SJSA1 (cell line): ENCODE data around the gene OR6A2. TPM values are rescaled to one million over a fixed set of nuclear protein-coding genes. Genes with fewer than 3 reads are reported as not detected.

Experiments
- DNase-seq, 2 experiments: peaks; one replicate each; pipeline ENCODE4 v3.0.0-alpha.2; 2015 to 2020; ENCODE audit warnings: low spot score in 2 of 2, low read depth in 1 of 2
- H3K27ac ChIP-seq: fragments of 250-450 bp; sonication (Bioruptor Pico); 2 replicates; pipeline ENCODE4 v1.5.1; 2020; ENCODE audit warnings: mild to moderate bottlenecking, moderate library complexity
- H3K27me3 ChIP-seq: fragments of 250-450 bp; sonication (Bioruptor Pico); replicated peaks from 2 replicates; pipeline ENCODE4 v1.5.1; 2020; ENCODE audit warnings: mild to moderate bottlenecking, moderate library complexity
- H3K36me3 ChIP-seq: fragments of 250-450 bp; sonication (Bioruptor Pico); 2 replicates; pipeline ENCODE4 v1.5.1; 2020; ENCODE audit warnings: mild to moderate bottlenecking
- H3K4me1 ChIP-seq: fragments of 250-450 bp; sonication (Bioruptor Pico); replicated peaks from 2 replicates; pipeline ENCODE4 v1.6.1; 2021; ENCODE audit warnings: mild to moderate bottlenecking
- H3K4me3 ChIP-seq: fragments of 250-450 bp; sonication (Bioruptor Pico); 2 replicates; pipeline ENCODE4 v1.5.1; 2020; ENCODE audit warnings: mild to moderate bottlenecking
- H3K9me3 ChIP-seq: fragments of 250-450 bp; sonication (Bioruptor Pico); replicated peaks from 2 replicates; pipeline ENCODE4 v1.5.1; 2020; ENCODE audit warnings: mild to moderate bottlenecking
- total RNA-seq: library from RNA; depleted of rRNA; stranded (reverse); fragments of >200 nt; shearing (Covaris generic); gene quantifications from 2 replicates; pipeline ENCODE4 v1.2.3, GENCODE V29; 2014; rRNA removed

The OR6A2 gene
- total RNA-seq, 1 experiment from 2014 or later, result not detected

GRCh38 chr11:6745465-6746015 is 53.9 kb downstream of the OR6A2 start:
- Histone ChIP-seq H3K4me1 (no peaks in the 10 kb centered on the region), H3K27ac (no peak overlapping the region), H3K27me3 (no peaks in the 10 kb centered on the region), H3K36me3 (no peaks in the 10 kb centered on the region), H3K4me3 (no peak overlapping the region), H3K9me3 (no peaks in the 10 kb centered on the region)
- no peak for DNase-seq

- H3K27me3 ChIP-seq, result no peaks in the 10 kb centered on the region
- no peak overlapping the region for H3K4me3 ChIP-seq
- DNase-seq, result no peak
Observed at GRCh38 chr11:6745018-6745417, 54.5 kb downstream of the OR6A2 start.

DNA sequence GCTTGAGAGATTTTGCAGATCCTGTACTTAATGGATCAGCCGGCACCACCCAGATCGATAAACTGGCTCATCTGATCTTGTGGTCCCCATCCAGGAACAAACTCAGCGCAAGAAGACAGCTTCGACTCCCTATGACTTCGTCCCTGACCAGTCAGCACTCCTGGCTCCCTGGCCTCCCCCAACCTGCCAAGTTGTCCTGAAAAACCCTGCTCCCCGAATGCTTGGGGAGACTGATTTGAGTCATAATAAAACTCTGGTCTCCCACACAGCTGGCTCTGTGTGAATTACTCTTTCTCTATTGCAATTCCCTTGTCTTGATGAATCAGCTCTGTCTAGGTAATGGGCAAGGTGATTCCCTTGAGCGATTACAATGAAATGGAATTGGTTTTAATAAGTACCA is 57.2 kb downstream of the OR6A2 start:
- Histone ChIP-seq H3K27me3 (no peaks in the 10 kb centered on the region), H3K27ac (no peak overlapping the region), H3K9me3 (no peaks in the 10 kb centered on the region), H3K4me3 (no peak overlapping the region), H3K4me1 (no peaks in the 10 kb centered on the region), H3K36me3 (no peaks in the 10 kb centered on the region)
- no peak for DNase-seq

More at GRCh38 chr11:6745018-6745417, 54.5 kb downstream of the OR6A2 start:
- Histone ChIP-seq H3K27ac (no peak overlapping the region), H3K9me3 (no peaks in the 10 kb centered on the region), H3K36me3 (no peaks in the 10 kb centered on the region), H3K4me1 (no peaks in the 10 kb centered on the region)

Other genes starting within 250 kb of the OR6A2 start
- 10.2 and 12.0 TPM in 2 replicates for gene RRP8, start 196.1 kb downstream of the OR6A2 start, total RNA-seq
- 160 and 180 TPM in 2 replicates for gene ILK, start 195.9 kb downstream of the OR6A2 start, total RNA-seq
- 25.2 and 35.2 TPM in 2 replicates for gene TAF10, start 187.5 kb downstream of the OR6A2 start, total RNA-seq
- gene TPP1, start 180.3 kb downstream of the OR6A2 start, total RNA-seq, result 5.9 and 6.8 TPM in 2 replicates
- gene DCHS1, start 143.9 kb downstream of the OR6A2 start, total RNA-seq, result 7.8 and 12.0 TPM in 2 replicates
- gene MRPL17, start 116.3 kb downstream of the OR6A2 start, total RNA-seq, result 38.7 and 79.8 TPM in 2 replicates
- not detected in 2 replicates for gene OR2AG2, start 27.7 kb downstream of the OR6A2 start, total RNA-seq
- not detected in 2 replicates for gene OR2AG1, start 16.7 kb downstream of the OR6A2 start, total RNA-seq
- not detected in 2 replicates for gene OR10A5, start 46.0 kb upstream of the OR6A2 start, total RNA-seq
- not detected in 2 replicates for gene OR10A2, start 63.4 kb upstream of the OR6A2 start, total RNA-seq
- not detected in 2 replicates for gene OR10A4, start 76.9 kb upstream of the OR6A2 start, total RNA-seq
- gene OR2D2, start 92.8 kb upstream of the OR6A2 start, total RNA-seq, result not detected in 2 replicates
- gene OR2D3, start 121.3 kb upstream of the OR6A2 start, total RNA-seq, result not detected in 2 replicates
- gene ZNF215, start 126.7 kb upstream of the OR6A2 start, total RNA-seq, result not detected in 2 replicates
- not detected in 2 replicates for gene ZNF214, start 220.7 kb upstream of the OR6A2 start, total RNA-seq
- not detected in 2 replicates for gene NLRP14, start 220.8 kb upstream of the OR6A2 start, total RNA-seq